ENCODE measurements around the gene MLH3. TPM values are rescaled to one million over a fixed set of nuclear protein-coding genes. Genes with fewer than 3 reads are reported as not detected.

The MLH3 gene
- total and polyA plus RNA-seq, 2 of the 13 experiments (the other 11 are each of a cell fraction or from before 2014, with no cell fraction given): 14.4 to 24.8 TPM

DNA sequence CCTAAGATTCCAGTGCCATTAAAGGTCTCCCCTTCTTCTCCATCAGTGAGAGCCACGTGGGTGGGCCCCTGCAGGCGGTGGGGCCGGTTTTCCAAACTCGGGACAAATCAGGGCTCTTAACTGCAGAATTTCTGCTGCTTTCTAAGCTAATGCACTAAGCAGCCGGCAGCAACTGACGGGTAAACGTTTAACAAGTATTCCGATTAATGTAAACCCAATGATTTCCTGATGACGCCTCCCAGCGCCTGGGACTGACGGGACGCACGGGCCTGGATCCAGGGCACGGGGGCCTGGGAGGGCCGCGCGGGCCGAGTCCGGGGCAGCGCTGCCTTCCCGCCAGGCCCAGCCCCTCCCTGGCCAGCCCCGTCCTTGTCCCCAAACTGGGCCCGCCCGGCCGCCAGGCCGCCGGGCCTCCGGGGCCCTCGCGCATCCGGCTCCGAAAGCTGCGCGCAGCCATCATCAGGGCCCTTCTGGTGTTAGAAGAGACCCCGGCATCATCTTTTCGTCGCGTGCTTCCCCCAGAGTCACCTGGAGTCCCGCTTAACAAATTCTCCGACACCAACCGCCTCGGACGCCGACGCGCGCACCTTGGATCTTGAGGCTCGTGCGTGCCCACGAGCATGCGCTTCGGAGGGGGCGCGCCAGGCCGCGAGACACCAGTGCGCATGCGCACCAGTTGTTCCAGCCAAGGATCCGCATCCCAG is at the start of gene MLH3 (continued):
- TF ChIP-seq, protein P1, sequence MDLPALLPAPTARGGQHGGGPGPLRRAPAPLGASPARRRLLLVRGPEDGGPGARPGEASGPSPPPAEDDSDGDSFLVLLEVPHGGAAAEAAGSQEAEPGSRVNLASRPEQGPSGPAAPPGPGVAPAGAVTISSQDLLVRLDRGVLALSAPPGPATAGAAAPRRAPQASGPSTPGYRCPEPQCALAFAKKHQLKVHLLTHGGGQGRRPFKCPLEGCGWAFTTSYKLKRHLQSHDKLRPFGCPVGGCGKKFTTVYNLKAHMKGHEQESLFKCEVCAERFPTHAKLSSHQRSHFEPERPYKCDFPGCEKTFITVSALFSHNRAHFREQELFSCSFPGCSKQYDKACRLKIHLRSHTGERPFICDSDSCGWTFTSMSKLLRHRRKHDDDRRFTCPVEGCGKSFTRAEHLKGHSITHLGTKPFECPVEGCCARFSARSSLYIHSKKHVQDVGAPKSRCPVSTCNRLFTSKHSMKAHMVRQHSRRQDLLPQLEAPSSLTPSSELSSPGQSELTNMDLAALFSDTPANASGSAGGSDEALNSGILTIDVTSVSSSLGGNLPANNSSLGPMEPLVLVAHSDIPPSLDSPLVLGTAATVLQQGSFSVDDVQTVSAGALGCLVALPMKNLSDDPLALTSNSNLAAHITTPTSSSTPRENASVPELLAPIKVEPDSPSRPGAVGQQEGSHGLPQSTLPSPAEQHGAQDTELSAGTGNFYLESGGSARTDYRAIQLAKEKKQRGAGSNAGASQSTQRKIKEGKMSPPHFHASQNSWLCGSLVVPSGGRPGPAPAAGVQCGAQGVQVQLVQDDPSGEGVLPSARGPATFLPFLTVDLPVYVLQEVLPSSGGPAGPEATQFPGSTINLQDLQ (CRISPR knock-in tag; IDR thresholded peaks at IDR 0.05): no peak; the same call in 1 of the 2 replicates
- TF ChIP-seq ZNF12 (CRISPR knock-in tag; IDR thresholded peaks at IDR 0.05) (no peak), HNRNPUL1 (IDR thresholded peaks at IDR 0.05; ENCODE audit: low read depth, low read length) (no peak), NRL (CRISPR knock-in tag; IDR thresholded peaks at IDR 0.05; ENCODE audit: borderline replicate concordance) (peak; percentile 78; the same call in 1 of the 2 replicates), ZNF432 (CRISPR knock-in tag; IDR thresholded peaks at IDR 0.05; ENCODE audit: borderline replicate concordance) (no peak), ZNF577 (CRISPR knock-in tag; IDR thresholded peaks at IDR 0.05; ENCODE audit: borderline replicate concordance, low read depth) (no peak), KDM3A (CRISPR knock-in tag; IDR thresholded peaks at IDR 0.05; ENCODE audit: low read depth) (no peak), EHMT2 (IDR thresholded peaks at IDR 0.05; ENCODE audit: borderline replicate concordance, low read depth, low read length) (no peak), ZNF510 (CRISPR knock-in tag; IDR thresholded peaks at IDR 0.05; ENCODE audit: low read depth) (0 out of 2 replicates have a peak, but pooled peaks have one; percentile 54), THAP11 (CRISPR knock-in tag; IDR thresholded peaks at IDR 0.05) (peak; percentile 47; the same call in 1 of the 2 replicates), NCOA1 (CRISPR knock-in tag; IDR thresholded peaks at IDR 0.05) (no peak), ZMYM4 (CRISPR knock-in tag; IDR thresholded peaks at IDR 0.05) (0 out of 2 replicates have a peak, but pooled peaks have one; percentile 32), GMEB2 (CRISPR knock-in tag; IDR thresholded peaks at IDR 0.05; ENCODE audit: low read depth) (peak; percentile 45; the same call in 1 of the 2 replicates), MAZ (IDR thresholded peaks at IDR 0.05; ENCODE audit: borderline replicate concordance, low read depth, low read length) (no peak), MAZ (CRISPR knock-in tag; IDR thresholded peaks at IDR 0.05; ENCODE audit: low read depth) (peak; percentile 56), NCOR1 (IDR thresholded peaks at IDR 0.05; ENCODE audit: borderline replicate concordance, low read length) (no peak), TOE1 (CRISPR knock-in tag; IDR thresholded peaks at IDR 0.05) (no peak), GFI1 (CRISPR knock-in tag; IDR thresholded peaks at IDR 0.05; ENCODE audit: borderline replicate concordance) (peak; percentile 45; the same call in 1 of the 2 replicates), GATA4 (IDR thresholded peaks at IDR 0.05; ENCODE audit: borderline replicate concordance, low read depth) (no peak), PRMT3 (CRISPR knock-in tag; IDR thresholded peaks at IDR 0.05; ENCODE audit: borderline replicate concordance, low read depth) (no peak), PHB2 (IDR thresholded peaks at IDR 0.05; ENCODE audit: partially characterized antibody) (no peak), TEAD3 (CRISPR knock-in tag; optimal IDR thresholded peaks at IDR 0.05; ENCODE audit: borderline replicate concordance) (peak; percentile 36)
- TF ChIP-seq, protein P2, sequence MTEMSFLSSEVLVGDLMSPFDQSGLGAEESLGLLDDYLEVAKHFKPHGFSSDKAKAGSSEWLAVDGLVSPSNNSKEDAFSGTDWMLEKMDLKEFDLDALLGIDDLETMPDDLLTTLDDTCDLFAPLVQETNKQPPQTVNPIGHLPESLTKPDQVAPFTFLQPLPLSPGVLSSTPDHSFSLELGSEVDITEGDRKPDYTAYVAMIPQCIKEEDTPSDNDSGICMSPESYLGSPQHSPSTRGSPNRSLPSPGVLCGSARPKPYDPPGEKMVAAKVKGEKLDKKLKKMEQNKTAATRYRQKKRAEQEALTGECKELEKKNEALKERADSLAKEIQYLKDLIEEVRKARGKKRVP (CRISPR knock-in tag; IDR thresholded peaks at IDR 0.05): 0 out of 4 replicates have a peak, but pooled peaks of 1 of the 2 experiments have one; percentile 25
- TF ChIP-seq, protein P3, sequence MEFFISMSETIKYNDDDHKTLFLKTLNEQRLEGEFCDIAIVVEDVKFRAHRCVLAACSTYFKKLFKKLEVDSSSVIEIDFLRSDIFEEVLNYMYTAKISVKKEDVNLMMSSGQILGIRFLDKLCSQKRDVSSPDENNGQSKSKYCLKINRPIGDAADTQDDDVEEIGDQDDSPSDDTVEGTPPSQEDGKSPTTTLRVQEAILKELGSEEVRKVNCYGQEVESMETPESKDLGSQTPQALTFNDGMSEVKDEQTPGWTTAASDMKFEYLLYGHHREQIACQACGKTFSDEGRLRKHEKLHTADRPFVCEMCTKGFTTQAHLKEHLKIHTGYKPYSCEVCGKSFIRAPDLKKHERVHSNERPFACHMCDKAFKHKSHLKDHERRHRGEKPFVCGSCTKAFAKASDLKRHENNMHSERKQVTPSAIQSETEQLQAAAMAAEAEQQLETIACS (CRISPR knock-in tag; IDR thresholded peaks at IDR 0.05): peak; percentile 97

Data from HepG2 (cell line).